Keratinocyte (primary cell): ENCODE results near the gene SYS1.

Experiments used
- EZH2 ChIP-seq: IDR thresholded peaks from one replicate; pipeline ENCODE4 v1.6.1; 2012; ENCODE audit warnings: inconsistent platforms, mild to moderate bottlenecking, low read length, moderate library complexity
- TF ChIP-seq, protein P1 (sequence below), 3 experiments: IDR thresholded peaks in 1 of 3; conservative IDR thresholded peaks in 1 of 3; optimal IDR thresholded peaks in 1 of 3; 2 replicates in 2 of 3; 3 replicates in 1 of 3; pipeline versions ENCODE3 to v1.5.1; 2011; ENCODE audit warnings: low read length in 3 of 3, mild to moderate bottlenecking in 3 of 3, moderate library complexity in 2 of 3, control low read depth in 1 of 3, inconsistent platforms in 1 of 3; ENCODE audit not compliant: insufficient read depth in 2 of 3; ENCODE audit errors: extremely low read depth in 1 of 3

GRCh38 chr20:45339799-45340198, 23.2 kb upstream of the SYS1 start:
- TF ChIP-seq, protein P1, sequence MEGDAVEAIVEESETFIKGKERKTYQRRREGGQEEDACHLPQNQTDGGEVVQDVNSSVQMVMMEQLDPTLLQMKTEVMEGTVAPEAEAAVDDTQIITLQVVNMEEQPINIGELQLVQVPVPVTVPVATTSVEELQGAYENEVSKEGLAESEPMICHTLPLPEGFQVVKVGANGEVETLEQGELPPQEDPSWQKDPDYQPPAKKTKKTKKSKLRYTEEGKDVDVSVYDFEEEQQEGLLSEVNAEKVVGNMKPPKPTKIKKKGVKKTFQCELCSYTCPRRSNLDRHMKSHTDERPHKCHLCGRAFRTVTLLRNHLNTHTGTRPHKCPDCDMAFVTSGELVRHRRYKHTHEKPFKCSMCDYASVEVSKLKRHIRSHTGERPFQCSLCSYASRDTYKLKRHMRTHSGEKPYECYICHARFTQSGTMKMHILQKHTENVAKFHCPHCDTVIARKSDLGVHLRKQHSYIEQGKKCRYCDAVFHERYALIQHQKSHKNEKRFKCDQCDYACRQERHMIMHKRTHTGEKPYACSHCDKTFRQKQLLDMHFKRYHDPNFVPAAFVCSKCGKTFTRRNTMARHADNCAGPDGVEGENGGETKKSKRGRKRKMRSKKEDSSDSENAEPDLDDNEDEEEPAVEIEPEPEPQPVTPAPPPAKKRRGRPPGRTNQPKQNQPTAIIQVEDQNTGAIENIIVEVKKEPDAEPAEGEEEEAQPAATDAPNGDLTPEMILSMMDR (optimal IDR thresholded peaks at IDR 0.05 in 1 of 3, IDR thresholded peaks at IDR 0.05 in 1 of 3, conservative IDR thresholded peaks at IDR 0.05 in 1 of 3; ENCODE audit: extremely low read depth in 1 of 3, insufficient read depth in 2 of 3, low read length in 3 of 3), result no peak
- TF ChIP-seq EZH2, result no peak
